Measurements from ENCODE around the gene CYB561D1. TPM values are rescaled to one million over a fixed set of nuclear protein-coding genes. Genes with fewer than 3 reads are reported as not detected.
"Not testable (repeated sequence)": the region's sequence is repeated elsewhere in the genome, so short reads cannot be mapped to it uniquely, and the experiment has no call there.

Gene CYB561D1, protein sequence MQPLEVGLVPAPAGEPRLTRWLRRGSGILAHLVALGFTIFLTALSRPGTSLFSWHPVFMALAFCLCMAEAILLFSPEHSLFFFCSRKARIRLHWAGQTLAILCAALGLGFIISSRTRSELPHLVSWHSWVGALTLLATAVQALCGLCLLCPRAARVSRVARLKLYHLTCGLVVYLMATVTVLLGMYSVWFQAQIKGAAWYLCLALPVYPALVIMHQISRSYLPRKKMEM
- 10 to 100 TPM in 6 of 9 donors, 1 to 10 TPM in 3; 8.4 to 21.2 (median 13.8) TPM for total RNA-seq
- polyA plus RNA-seq, result 1 to 10 TPM; 4.4 to 9.5 (median 7.8) TPM
- long read RNA-seq, donor 1, full-length matches to known transcripts, result 4 of 4 reads
- long read RNA-seq, donor 1, partial matches to known transcripts, result 0 of 4 reads
- long read RNA-seq, donor 1, other reads (novel, unspliced or antisense), result 0 of 4 reads
- long read RNA-seq, donor 2, partial matches to known transcripts, result 9 of 9 reads
- long read RNA-seq, donor 2, other reads (novel, unspliced or antisense), result 0 of 9 reads
- long read RNA-seq, donor 3, partial matches to known transcripts, result 0 of 1 reads
- long read RNA-seq, donor 3, other reads (novel, unspliced or antisense), result 0 of 1 reads
- long read RNA-seq, donor 4, result 0 reads
- long read RNA-seq, donor 5, full-length matches to known transcripts, result 10 of 16 reads
- long read RNA-seq, donor 5, partial matches to known transcripts, result 0 of 16 reads
- long read RNA-seq, donor 5, other reads (novel, unspliced or antisense), result 6 of 16 reads
- long read RNA-seq, donor 6, partial matches to known transcripts, result 0 of 2 reads
- long read RNA-seq, donor 6, other reads (novel, unspliced or antisense), result 2 of 2 reads
- long read RNA-seq, donor 7, result 0 reads
- long read RNA-seq, donor 8, full-length matches to known transcripts, result 3 of 3 reads
- long read RNA-seq, donor 8, partial matches to known transcripts, result 0 of 3 reads
- long read RNA-seq, donor 8, other reads (novel, unspliced or antisense), result 0 of 3 reads
- long read RNA-seq, donor 9, full-length matches to known transcripts, result 1 of 1 reads
- long read RNA-seq, donor 9, partial matches to known transcripts, result 0 of 1 reads
- long read RNA-seq, donor 9, other reads (novel, unspliced or antisense), result 0 of 1 reads
- long read RNA-seq, donor 10, partial matches to known transcripts, result 0 of 1 reads
- long read RNA-seq, donor 10, other reads (novel, unspliced or antisense), result 0 of 1 reads

DNA sequence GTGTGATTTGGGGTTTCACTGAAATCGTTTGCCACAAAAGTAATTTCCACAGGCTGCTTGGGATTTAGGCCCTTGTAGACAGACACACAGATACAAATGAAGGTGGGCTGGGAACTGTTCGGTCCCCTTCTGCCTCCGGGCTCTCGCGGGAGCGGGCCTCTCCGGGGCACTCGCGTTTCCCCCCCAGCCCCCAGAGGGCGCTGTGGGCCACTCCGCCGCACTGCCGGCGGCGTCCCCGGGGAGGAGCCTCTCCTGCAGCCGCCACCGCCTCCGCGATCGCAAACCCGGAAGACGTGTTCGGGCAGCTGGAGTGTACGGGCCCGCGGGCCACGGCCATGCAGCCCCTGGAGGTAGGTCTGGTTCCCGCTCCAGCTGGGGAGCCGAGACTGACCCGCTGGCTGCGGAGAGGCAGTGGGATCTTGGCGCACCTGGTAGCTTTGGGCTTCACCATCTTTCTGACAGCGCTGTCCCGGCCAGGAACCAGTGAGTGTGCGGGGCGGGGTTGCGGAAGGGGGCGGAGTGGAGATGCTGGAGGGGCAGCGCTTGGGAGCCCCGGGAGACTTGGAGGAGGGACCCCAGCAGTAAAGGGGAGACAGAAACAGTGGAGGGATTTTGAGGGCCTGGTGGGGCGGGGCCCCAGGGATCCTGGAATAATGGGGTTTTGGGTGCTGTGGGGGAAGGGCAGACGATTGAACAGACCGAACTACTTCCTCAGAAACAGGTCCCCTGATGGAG, at the start of gene CYB561D1:
TSS of gene CYB561D1 (plus strand) at position 290 of the 735 bp plus-strand sequence. CDS start at position 336, 46 bp downstream.
- Histone ChIP-seq H3K4me1 (replicated peaks in 1 of 2) (peaks cover 18 to 40% of the 10 kb centered on the region in 2 donors), H3K36me3 (replicated peaks in 1 of 2) (peaks cover 0 to 26% of the 10 kb centered on the region in 2 donors)
- intact Hi-C loops (cut with DNase I), result loop anchor here in 1 of 2 donors (1.0 kb wide), 1 partner anchor 38 kb away; no protein-coding TSS in a partner anchor

DNA sequence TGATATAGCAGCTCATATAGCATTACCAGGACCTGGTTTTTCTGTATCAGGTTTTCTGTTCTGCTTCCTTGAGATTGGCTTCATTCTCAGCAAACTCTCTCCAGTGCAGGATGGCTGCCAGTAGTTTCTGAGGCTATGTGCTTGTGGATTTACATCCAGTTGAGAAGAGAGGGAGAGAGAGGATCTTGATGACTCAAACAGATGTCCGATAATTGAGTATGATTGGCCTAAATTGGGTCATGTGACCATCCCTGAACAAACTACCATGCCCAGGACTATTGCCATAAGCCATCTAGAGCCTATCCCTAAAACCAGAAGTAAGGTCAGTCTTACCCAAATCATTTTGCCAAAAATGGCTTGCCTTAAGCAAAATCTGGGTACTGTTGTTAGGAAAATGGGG, 49.5 kb upstream of the CYB561D1 start:
- no peak for TF ChIP-seq POLR2A (IDR thresholded peaks at IDR 0.05)
- TF ChIP-seq, protein P1, sequence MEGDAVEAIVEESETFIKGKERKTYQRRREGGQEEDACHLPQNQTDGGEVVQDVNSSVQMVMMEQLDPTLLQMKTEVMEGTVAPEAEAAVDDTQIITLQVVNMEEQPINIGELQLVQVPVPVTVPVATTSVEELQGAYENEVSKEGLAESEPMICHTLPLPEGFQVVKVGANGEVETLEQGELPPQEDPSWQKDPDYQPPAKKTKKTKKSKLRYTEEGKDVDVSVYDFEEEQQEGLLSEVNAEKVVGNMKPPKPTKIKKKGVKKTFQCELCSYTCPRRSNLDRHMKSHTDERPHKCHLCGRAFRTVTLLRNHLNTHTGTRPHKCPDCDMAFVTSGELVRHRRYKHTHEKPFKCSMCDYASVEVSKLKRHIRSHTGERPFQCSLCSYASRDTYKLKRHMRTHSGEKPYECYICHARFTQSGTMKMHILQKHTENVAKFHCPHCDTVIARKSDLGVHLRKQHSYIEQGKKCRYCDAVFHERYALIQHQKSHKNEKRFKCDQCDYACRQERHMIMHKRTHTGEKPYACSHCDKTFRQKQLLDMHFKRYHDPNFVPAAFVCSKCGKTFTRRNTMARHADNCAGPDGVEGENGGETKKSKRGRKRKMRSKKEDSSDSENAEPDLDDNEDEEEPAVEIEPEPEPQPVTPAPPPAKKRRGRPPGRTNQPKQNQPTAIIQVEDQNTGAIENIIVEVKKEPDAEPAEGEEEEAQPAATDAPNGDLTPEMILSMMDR (IDR thresholded peaks at IDR 0.05), result no peak
- no peaks in the 10 kb centered on the region for H3K27me3 ChIP-seq
- intact Hi-C loops (cut with DNase I), result no loop called here
- H3K9me3 ChIP-seq (replicated peaks in 1 of 3), result no peaks in the 10 kb centered on the region
- peaks cover 0 to 1% of the 10 kb centered on the region in 2 donors for H3K4me1 ChIP-seq (replicated peaks in 1 of 2)
- no peaks in the 10 kb centered on the region for H3K36me3 ChIP-seq (replicated peaks in 1 of 2)
- 82 to 95% (median 90%) methylated on average over 1 of the region's 1 CpG for WGBS, 4 donors
- DNase-seq, result no peak
- H3K4me3 ChIP-seq, result no peak overlapping the region
- no peak overlapping the region for H3K27ac ChIP-seq

More for the DNA sequence above, at the start of gene CYB561D1:
- Histone ChIP-seq H3K27ac (peak within 1 kb of the TSS in 3 of 5 donors; percentile 26 to 82 (median 65)), H3K27me3 (no peaks in the 10 kb centered on the region), H3K4me3 (peak within 1 kb of the TSS; percentile 48 to 98 (median 89)), H3K9me3 (replicated peaks in 1 of 3) (no peaks in the 10 kb centered on the region)
- WGBS, 4 donors, result 0 to 1% (median 0%) methylated on average over 10 to 44 of the region's 44 CpGs
- DNase-seq, result peak; percentile 83 to 90 (median 86)
- TF ChIP-seq POLR2A (IDR thresholded peaks at IDR 0.05), result peak in 1 of 2 donors; percentile 54
- TF ChIP-seq, protein P1 (IDR thresholded peaks at IDR 0.05), result peak; percentile 70 to 94 (median 90)

DNA sequence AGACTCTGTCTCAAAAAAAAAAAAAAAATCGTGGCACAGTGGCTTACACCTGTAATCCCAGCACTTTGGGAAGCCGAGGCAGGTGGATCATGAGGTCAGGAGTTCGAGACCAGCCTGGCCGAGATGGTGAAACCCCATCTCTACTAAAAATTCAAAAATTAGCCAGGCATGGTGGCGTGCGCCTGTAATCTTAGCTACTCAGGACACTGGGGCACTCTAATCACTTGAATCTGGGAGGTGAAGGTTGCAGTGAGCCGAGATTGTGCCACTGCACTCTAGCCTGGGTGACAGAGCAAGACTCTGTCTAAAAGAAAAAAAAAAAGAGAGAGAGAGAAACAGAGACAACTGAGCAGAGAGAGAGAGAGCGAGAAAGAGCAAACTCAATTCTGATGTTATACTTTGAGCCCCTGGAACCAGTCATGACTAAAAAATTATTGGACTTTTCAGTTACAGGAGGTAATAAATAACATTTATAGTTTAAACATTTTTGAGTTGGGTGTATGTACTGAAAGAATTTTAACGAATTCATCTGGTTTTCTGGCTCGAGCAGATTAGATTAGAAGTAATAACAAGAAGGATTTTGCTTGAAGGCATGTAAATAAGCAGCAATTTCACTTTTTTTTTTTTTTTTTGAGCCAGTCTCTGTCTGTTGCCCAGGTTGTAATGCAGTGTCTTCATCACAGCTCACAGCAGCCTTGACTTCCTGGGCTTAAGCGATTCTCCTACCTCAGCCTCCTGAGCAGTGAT, 47.8 kb upstream of the CYB561D1 start:
- H3K4me1 ChIP-seq (replicated peaks in 1 of 2); H3K27ac ChIP-seq; H3K27me3 ChIP-seq; DNase-seq; H3K4me3 ChIP-seq; H3K36me3 ChIP-seq (replicated peaks in 1 of 2); intact Hi-C loops (cut with DNase I); H3K9me3 ChIP-seq (replicated peaks in 1 of 3): not testable (repeated sequence)
- 62 to 69% (median 63%) methylated on average over 11 of the region's 11 CpGs for WGBS, 4 donors
